Esophagus muscularis mucosa (tissue), 4 donors: ENCODE data around the gene MYH16. TPM values are rescaled to one million over a fixed set of nuclear protein-coding genes. Genes with fewer than 3 reads are reported as not detected.

ENCODE experiments used
- DNase-seq: peaks from one replicate; pipeline ENCODE4 v3.0.0-alpha.2; 2017; ENCODE audit errors: extremely low spot score
- H3K27ac ChIP-seq, 4 donors: fragments of 200-600 bp; sonication (generic); replicated peaks in 1 of 4; 1 replicate in 3 of 4; 2 replicates in 1 of 4; pipeline ENCODE4 v1.5.1; 2016 to 2019; ENCODE audit warnings: mild to moderate bottlenecking in 1 of 4
- H3K27me3 ChIP-seq, 4 donors: fragments of 200-600 bp; sonication (generic); one replicate each; pipeline versions ENCODE4 v1.5.1 to v1.6.0; 2016 to 2019
- H3K36me3 ChIP-seq, 4 donors: fragments of 200-600 bp; sonication (generic); one replicate each; pipeline ENCODE4 v1.5.1; 2016 to 2019
- H3K4me1 ChIP-seq, 4 donors: fragments of 200-600 bp; sonication (generic); one replicate each; pipeline ENCODE4 v1.5.1; 2016 to 2019
- H3K4me3 ChIP-seq, 4 donors: fragments of 200-600 bp; sonication (generic); 1 replicate in 2 of 4; 2 replicates in 2 of 4; pipeline ENCODE4 v1.5.1; 2016 to 2019; ENCODE audit warnings: mild to moderate bottlenecking in 4 of 4, moderate library complexity in 1 of 4
- H3K9me3 ChIP-seq, 4 donors: fragments of 200-600 bp; sonication (generic); 1 replicate in 3 of 4; 2 replicates in 1 of 4; pipeline ENCODE4 v1.5.1; 2016 to 2019
- EP300 ChIP-seq: sonication (generic); formaldehyde crosslinking; IDR thresholded peaks from one replicate; pipeline ENCODE4 v1.6.1; 2017; ENCODE audit warnings: antibody characterized with exemption
- POLR2A ChIP-seq: fragments of 450-650 bp; IDR thresholded peaks from one replicate; pipeline ENCODE4 v1.6.1; 2017; ENCODE audit warnings: antibody characterized with exemption, moderate library complexity, mild to moderate bottlenecking, low read depth
- POLR2AphosphoS5 ChIP-seq, 2 donors: sonication (generic); formaldehyde crosslinking; IDR thresholded peaks; one replicate each; pipeline ENCODE4 v1.6.1; 2017; ENCODE audit warnings: antibody characterized with exemption in 2 of 2
- WGBS: methylation state at CpG from one replicate; pipeline ENCODE4 v1.1.5; 2018; 5-methylcytosine and 5-hydroxymethylcytosine counted together
- intact Hi-C: fragments of 100-400 bp; cut with DNase I; formaldehyde crosslinking; loops from one replicate; pipeline ENCODE4 v1.15.1; 2023
- total RNA-seq, 4 donors: library from RNA; depleted of rRNA; stranded (reverse); fragments of >200 nt; gene quantifications; one replicate each; pipeline versions ENCODE4 v1.1.0 to v1.2.1, GENCODE V29; 2016
- TF ChIP-seq, protein P1 (sequence below), 3 experiments: fragments of 200-600 bp in 2 of 3; fragments of 450-650 bp in 1 of 3; sonication (generic) in 2 of 3; IDR thresholded peaks; one replicate each; pipeline ENCODE4 v1.5.1; 2017 to 2019; ENCODE audit warnings: antibody characterized with exemption in 3 of 3, mild to moderate bottlenecking in 2 of 3, moderate library complexity in 1 of 3

Gene MYH16
- total RNA-seq, 4 donors from 2014 or later: not detected

DNA sequence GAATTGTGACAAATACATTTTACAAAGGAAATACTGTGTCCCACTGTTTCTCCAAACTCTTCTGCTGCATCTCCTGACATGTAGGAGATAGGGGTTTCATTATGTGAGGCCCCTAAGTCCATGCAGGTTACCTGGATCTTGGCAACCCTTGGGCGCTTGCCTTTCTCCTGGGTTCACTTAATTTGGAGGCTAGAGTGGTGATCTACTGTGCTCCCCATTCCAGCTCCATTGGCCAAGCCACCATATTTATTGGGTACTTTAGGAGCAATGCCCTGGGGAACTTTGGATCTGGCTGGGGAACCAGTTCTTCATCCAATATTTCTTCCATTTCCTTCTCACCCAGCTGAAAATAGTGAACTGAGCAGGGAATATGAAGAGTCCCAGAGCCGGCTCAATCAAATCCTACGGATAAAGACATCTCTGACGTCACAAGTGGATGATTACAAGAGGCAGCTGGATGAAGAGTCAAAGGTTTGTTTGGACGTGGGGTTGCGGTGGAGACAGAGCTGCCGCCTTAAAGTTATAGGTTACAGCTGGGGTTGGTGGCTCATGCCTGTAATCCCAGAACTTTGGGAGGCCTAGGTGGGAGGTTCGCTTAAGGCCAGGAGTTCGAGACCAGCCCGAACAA, 18.5 kb downstream of the MYH16 start:
- Histone ChIP-seq H3K36me3 (no peaks in the 10 kb centered on the region), H3K4me3 (no peak overlapping the region), H3K4me1 (no peaks in the 10 kb centered on the region), H3K27me3 (no peaks in the 10 kb centered on the region), H3K9me3 (no peaks in the 10 kb centered on the region), H3K27ac (no peak overlapping the region)
- intact Hi-C loops: no loop called here
- TF ChIP-seq POLR2AphosphoS5 (IDR thresholded peaks at IDR 0.05): no peak
- TF ChIP-seq, protein P1, sequence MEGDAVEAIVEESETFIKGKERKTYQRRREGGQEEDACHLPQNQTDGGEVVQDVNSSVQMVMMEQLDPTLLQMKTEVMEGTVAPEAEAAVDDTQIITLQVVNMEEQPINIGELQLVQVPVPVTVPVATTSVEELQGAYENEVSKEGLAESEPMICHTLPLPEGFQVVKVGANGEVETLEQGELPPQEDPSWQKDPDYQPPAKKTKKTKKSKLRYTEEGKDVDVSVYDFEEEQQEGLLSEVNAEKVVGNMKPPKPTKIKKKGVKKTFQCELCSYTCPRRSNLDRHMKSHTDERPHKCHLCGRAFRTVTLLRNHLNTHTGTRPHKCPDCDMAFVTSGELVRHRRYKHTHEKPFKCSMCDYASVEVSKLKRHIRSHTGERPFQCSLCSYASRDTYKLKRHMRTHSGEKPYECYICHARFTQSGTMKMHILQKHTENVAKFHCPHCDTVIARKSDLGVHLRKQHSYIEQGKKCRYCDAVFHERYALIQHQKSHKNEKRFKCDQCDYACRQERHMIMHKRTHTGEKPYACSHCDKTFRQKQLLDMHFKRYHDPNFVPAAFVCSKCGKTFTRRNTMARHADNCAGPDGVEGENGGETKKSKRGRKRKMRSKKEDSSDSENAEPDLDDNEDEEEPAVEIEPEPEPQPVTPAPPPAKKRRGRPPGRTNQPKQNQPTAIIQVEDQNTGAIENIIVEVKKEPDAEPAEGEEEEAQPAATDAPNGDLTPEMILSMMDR (IDR thresholded peaks at IDR 0.05): no peak
- no peak for TF ChIP-seq EP300
- no peak for TF ChIP-seq POLR2A
- WGBS: 62% methylated on average over 10 of the region's 10 CpGs
- DNase-seq: no peak

DNA sequence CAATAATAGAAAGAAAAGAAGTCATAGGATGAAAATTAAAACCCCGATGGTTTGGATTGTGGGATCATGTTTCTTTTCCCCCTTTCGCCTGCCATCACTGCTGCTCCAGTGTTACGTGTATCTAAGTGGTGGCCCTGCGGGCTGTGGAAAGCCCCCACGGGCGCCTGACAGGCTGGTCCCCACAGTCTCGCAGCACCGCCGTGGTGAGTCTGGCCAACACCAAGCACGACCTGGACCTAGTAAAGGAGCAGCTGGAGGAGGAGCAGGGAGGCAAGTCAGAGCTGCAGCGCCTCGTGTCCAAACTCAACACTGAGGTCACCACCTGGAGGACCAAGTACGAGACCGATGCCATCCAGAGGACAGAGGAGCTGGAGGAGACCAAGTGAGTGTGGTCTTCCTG, 19.5 kb downstream of the MYH16 start:
- 95% methylated on average over 14 of the region's 14 CpGs for WGBS

DNA sequence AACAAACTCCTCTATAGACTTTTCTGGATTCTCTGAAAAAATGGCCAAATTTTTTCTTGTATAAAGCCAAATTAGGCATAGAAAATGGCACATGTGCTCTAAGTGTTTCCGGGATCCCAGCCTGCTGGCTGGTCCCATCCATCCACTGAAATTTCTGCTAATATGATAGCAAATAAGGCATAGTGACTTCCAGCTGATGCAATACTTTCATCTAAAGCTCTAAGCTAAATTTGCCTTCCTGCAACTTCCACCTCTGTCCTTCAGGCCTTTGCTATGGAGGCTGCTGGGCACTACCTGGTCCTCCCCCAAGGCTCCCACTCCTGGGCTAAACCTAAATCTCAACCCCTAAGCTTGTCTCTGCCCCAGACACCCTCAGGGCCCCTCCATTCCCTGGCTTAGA, 20.5 kb downstream of the MYH16 start:
- WGBS: 100% methylated on average over 1 of the region's 1 CpG
- Histone ChIP-seq H3K4me3 (no peak overlapping the region), H3K9me3 (no peaks in the 10 kb centered on the region), H3K4me1 (no peaks in the 10 kb centered on the region), H3K27me3 (no peaks in the 10 kb centered on the region), H3K36me3 (no peaks in the 10 kb centered on the region), H3K27ac (no peak overlapping the region)
- no peak for TF ChIP-seq EP300
- no peak for TF ChIP-seq POLR2AphosphoS5 (IDR thresholded peaks at IDR 0.05)
- TF ChIP-seq, protein P1 (IDR thresholded peaks at IDR 0.05): no peak
- no peak for TF ChIP-seq POLR2A
- DNase-seq: no peak
- intact Hi-C loops: no loop called here

More for the DNA sequence above, 19.5 kb downstream of the MYH16 start:
- H3K27ac ChIP-seq: no peak overlapping the region
- TF ChIP-seq, protein P1 (IDR thresholded peaks at IDR 0.05): no peak
- TF ChIP-seq EP300 (no peak), POLR2A (no peak), POLR2AphosphoS5 (IDR thresholded peaks at IDR 0.05) (no peak)
- intact Hi-C loops: no loop called here
- H3K36me3 ChIP-seq: no peaks in the 10 kb centered on the region
- no peaks in the 10 kb centered on the region for H3K4me1 ChIP-seq
- no peaks in the 10 kb centered on the region for H3K9me3 ChIP-seq
- H3K4me3 ChIP-seq: no peak overlapping the region
- DNase-seq: no peak
- H3K27me3 ChIP-seq: no peaks in the 10 kb centered on the region

DNA sequence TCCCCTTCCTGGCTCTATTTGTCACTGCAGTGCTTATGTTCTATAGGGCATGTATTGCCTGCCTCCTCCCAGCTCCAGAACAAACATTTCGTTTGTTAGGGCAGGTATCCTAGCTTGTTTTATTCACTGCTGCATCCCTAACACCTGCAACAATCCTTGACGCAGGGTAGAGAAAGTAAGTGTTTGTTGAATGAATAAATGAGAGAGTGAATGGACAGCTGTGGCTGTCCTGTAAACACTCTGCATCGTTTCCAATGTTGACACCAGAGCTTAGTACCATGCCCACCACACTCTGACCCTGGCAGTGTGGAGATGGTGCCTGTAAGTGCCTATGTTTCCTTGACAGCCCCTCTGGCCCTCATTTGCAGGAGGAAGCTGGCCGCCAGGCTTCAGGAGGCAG, 21.0 kb downstream of the MYH16 start:
- intact Hi-C loops: no loop called here
- 74% methylated on average over 4 of the region's 4 CpGs for WGBS
- Histone ChIP-seq H3K27me3 (no peaks in the 10 kb centered on the region), H3K9me3 (no peaks in the 10 kb centered on the region), H3K4me1 (no peaks in the 10 kb centered on the region), H3K27ac (no peak overlapping the region), H3K36me3 (no peaks in the 10 kb centered on the region), H3K4me3 (no peak overlapping the region)
- TF ChIP-seq EP300 (no peak), POLR2AphosphoS5 (IDR thresholded peaks at IDR 0.05) (no peak), POLR2A (no peak)
- TF ChIP-seq, protein P1 (IDR thresholded peaks at IDR 0.05): no peak
- DNase-seq: no peak

DNA sequence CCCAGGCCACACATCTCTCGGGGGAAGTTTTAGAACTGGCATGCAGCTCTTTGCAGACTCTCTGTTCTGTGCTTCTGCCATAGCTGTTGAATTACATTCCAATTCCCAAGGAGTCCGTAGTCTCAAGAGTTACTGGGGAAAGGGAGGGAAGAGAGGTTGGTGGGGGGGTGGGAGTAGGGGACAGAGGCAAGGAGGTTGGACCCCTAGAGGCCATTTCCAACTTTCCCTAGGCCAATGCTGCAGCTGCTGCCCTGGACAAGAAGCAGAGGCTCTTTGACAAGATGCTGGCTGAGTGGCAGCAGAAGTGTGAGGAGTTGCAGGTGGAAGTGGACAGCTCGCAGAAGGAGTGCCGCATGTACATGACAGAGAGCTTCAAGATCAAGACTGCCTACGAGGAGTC, 23.8 kb downstream of the MYH16 start:
- H3K27ac ChIP-seq: no peak overlapping the region

More for the DNA sequence above, 23.8 kb downstream of the MYH16 start:
- intact Hi-C loops: no loop called here
- TF ChIP-seq, protein P1 (IDR thresholded peaks at IDR 0.05): no peak
- TF ChIP-seq POLR2A (no peak), EP300 (no peak), POLR2AphosphoS5 (IDR thresholded peaks at IDR 0.05) (no peak)
- H3K27me3 ChIP-seq: no peaks in the 10 kb centered on the region
- DNase-seq: no peak
- 86% methylated on average over 5 of the region's 5 CpGs for WGBS
- no peak overlapping the region for H3K4me3 ChIP-seq
- H3K4me1 ChIP-seq: no peaks in the 10 kb centered on the region
- H3K36me3 ChIP-seq: no peaks in the 10 kb centered on the region
- H3K9me3 ChIP-seq: no peaks in the 10 kb centered on the region
